ENCODE measurements around the gene FSD1. TPM values are rescaled to one million over a fixed set of nuclear protein-coding genes. Genes with fewer than 3 reads are reported as not detected.
A peak's percentile ranks its signal among the peaks of the same experiment; 100 is the strongest.

FSD1 gene
- total RNA-seq, 4 donors from 2014 or later = 0.67 TPM; not detected in 3

DNA sequence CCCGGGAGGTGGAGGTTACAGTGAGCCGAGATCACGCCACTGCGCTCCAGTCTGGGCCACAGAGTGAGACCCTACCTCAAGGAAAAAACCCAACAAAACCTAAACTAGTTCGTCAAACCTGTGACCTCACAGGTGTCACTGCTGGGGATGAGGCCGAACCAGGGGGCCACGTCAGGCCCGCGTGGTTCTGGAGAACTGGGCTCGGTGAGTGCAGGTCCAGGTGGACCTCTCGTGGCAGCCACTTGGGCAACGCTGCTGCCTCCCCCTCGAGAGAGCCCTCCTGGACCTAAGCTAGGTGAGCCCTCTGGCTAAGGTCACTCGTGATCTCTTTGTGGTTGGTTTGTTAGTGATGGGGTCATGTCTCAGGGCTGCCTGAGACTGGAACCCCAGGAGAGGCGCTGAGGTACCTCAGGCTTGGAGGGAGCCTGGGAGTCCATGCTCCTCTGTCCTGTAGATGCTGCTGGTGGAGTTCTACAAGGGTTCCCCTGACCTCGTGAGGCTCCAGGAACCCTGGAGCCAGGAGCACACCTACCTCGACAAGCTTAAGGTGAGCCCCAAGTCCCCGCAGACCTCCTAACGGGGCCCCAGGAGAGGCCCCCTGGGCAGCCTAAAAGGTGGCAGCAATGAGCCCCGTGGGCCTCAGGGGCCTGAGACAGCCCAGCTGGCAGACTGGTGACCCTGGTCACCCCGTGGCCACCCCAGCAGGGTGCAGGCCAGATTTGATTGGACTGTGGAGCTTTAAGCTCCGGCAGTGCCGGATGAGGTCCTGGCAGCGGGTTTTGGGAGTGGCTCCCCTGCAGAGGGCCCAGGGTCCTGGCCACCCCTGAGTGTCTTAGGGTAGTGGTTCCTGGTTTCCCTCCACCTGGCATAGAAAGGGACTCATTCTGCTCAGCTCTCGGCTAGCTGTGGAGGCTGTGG, 54.6 kb downstream of the FSD1 start:
- H3K36me3 ChIP-seq = peaks cover 0 to 91% of the 10 kb centered on the region in 2 donors
- no peak overlapping the region for H3K4me3 ChIP-seq
- WGBS, 2 donors (ENCODE audit: low coverage in 1 of 2) = 80 to 88% methylated on average over 1 to 3 of the region's 25 CpGs
- TF ChIP-seq POLR2AphosphoS5 (IDR thresholded peaks at IDR 0.05) = no peak
- peaks cover 0 to 28% (median 0%) of the 10 kb centered on the region in 3 donors for H3K4me1 ChIP-seq
- H3K27me3 ChIP-seq = no peaks in the 10 kb centered on the region
- peak overlapping the region in 2 of 4 donors; percentile 57 to 62 for H3K27ac ChIP-seq
- no peak for ATAC-seq
- no peaks in the 10 kb centered on the region for H3K9me3 ChIP-seq

DNA sequence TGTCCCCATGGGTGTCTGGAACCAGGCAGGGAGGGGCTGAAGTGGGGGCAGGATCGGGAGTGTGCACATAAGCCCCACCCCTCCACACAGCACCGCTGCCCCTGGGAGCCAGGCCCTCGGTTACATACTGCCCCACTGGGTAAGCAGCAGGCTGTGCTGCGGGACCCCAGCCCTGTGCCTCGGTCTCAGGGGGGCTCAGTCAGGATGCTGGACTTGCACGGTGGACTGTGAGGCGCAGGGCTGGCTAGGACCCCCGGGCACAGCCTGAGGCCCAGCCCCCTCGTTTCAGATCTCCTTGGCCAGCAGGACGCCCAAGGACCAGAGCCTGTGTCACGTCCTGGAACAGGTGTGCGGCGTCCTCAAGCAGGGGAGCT, 55.2 kb downstream of the FSD1 start:
- Histone ChIP-seq H3K4me1 (peaks cover 0 to 28% (median 0%) of the 10 kb centered on the region in 3 donors), H3K9me3 (no peaks in the 10 kb centered on the region), H3K36me3 (peaks cover 0 to 91% of the 10 kb centered on the region in 2 donors), H3K4me3 (no peak overlapping the region), H3K27ac (peak overlapping the region in 3 of 4 donors; percentile 10 to 62 (median 57)), H3K27me3 (no peaks in the 10 kb centered on the region)
- peak; percentile 23 for ATAC-seq
- no CpG with 5 or more reads among the region's 13 CpGs for WGBS, 2 donors (ENCODE audit: low coverage in 1 of 2)
- TF ChIP-seq EP300 (IDR thresholded peaks at IDR 0.05) = no peak
- TF ChIP-seq POLR2A (IDR thresholded peaks at IDR 0.05) = no peak
- no peak for TF ChIP-seq POLR2AphosphoS5 (IDR thresholded peaks at IDR 0.05)
- TF ChIP-seq, protein P1, sequence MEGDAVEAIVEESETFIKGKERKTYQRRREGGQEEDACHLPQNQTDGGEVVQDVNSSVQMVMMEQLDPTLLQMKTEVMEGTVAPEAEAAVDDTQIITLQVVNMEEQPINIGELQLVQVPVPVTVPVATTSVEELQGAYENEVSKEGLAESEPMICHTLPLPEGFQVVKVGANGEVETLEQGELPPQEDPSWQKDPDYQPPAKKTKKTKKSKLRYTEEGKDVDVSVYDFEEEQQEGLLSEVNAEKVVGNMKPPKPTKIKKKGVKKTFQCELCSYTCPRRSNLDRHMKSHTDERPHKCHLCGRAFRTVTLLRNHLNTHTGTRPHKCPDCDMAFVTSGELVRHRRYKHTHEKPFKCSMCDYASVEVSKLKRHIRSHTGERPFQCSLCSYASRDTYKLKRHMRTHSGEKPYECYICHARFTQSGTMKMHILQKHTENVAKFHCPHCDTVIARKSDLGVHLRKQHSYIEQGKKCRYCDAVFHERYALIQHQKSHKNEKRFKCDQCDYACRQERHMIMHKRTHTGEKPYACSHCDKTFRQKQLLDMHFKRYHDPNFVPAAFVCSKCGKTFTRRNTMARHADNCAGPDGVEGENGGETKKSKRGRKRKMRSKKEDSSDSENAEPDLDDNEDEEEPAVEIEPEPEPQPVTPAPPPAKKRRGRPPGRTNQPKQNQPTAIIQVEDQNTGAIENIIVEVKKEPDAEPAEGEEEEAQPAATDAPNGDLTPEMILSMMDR (IDR thresholded peaks at IDR 0.05) = no peak

DNA sequence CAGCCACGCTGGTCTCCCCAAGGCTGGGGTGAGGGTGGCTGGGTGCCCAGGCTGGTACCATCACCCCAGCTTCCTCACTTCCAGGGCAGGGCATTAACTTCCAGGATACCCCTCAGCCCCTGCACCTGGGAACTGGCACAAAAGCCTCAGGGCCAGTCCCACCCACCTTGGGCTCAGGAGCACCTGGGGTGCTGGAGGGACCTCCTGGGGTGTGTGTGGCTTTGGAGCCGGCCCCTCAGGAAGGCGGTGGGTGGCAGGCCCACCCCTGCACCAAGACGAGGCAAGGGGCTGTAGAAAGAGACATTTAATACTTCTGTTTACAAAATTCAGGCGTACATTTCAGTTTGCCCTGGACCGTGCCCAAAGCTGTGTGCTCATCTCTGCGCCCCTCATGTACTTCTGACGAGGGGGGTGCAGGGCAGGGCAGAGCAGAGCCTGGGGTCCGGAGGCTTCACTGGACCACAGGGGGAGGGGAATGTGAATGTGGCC, 55.7 kb downstream of the FSD1 start:
- no CpG with 5 or more reads among the region's 9 CpGs for WGBS, 2 donors (ENCODE audit: low coverage in 1 of 2)
- no peak for ATAC-seq
- Histone ChIP-seq H3K27ac (peak overlapping the region in 3 of 4 donors; percentile 10 to 62 (median 57)), H3K4me1 (peaks cover 0 to 28% (median 0%) of the 10 kb centered on the region in 3 donors), H3K9me3 (no peaks in the 10 kb centered on the region), H3K36me3 (peaks cover 0 to 91% of the 10 kb centered on the region in 2 donors), H3K4me3 (no peak overlapping the region), H3K27me3 (no peaks in the 10 kb centered on the region)
- no peak for TF ChIP-seq POLR2AphosphoS5 (IDR thresholded peaks at IDR 0.05)
- TF ChIP-seq, protein P1 (IDR thresholded peaks at IDR 0.05) = no peak
- no peak for TF ChIP-seq EP300 (IDR thresholded peaks at IDR 0.05)
- TF ChIP-seq POLR2A (IDR thresholded peaks at IDR 0.05) = no peak

DNA sequence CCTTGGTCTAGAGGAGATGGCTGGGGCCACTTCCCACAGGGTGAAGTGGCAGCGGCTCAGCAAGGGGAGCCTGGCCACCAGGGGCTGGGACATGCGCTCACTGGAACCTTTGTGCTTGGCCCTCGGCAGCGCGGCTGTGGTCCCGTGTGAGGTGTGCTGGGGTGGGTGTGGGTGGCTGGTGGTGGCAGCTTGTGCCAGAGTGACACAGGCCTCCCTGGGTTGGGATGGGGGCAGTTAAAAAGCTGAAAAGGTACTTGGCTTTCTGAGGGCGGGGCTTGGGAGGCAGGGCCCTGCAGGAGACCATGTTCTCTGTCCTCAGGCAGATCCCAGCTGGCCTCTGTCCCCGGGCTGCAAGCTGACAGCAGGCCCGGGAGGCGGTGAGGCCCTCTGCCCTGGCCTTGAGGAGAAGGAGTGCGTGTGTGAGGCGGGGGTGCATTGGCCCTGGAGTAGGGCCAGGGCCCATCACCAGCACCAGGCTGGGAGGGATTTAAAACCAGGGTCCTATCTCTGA, 56.3 kb downstream of the FSD1 start:
- ATAC-seq = peak; percentile 26
- no peaks in the 10 kb centered on the region for H3K9me3 ChIP-seq
- H3K27me3 ChIP-seq = no peaks in the 10 kb centered on the region
- H3K36me3 ChIP-seq = peaks cover 0 to 93% of the 10 kb centered on the region in 2 donors
- no peak overlapping the region for H3K4me3 ChIP-seq
- H3K27ac ChIP-seq = peak overlapping the region in 3 of 4 donors; percentile 10 to 62 (median 57)
- TF ChIP-seq, protein P1 (IDR thresholded peaks at IDR 0.05) = no peak
- WGBS, 2 donors (ENCODE audit: low coverage in 1 of 2) = no CpG with 5 or more reads among the region's 12 CpGs
- H3K4me1 ChIP-seq = peaks cover 0 to 28% (median 0%) of the 10 kb centered on the region in 3 donors

DNA sequence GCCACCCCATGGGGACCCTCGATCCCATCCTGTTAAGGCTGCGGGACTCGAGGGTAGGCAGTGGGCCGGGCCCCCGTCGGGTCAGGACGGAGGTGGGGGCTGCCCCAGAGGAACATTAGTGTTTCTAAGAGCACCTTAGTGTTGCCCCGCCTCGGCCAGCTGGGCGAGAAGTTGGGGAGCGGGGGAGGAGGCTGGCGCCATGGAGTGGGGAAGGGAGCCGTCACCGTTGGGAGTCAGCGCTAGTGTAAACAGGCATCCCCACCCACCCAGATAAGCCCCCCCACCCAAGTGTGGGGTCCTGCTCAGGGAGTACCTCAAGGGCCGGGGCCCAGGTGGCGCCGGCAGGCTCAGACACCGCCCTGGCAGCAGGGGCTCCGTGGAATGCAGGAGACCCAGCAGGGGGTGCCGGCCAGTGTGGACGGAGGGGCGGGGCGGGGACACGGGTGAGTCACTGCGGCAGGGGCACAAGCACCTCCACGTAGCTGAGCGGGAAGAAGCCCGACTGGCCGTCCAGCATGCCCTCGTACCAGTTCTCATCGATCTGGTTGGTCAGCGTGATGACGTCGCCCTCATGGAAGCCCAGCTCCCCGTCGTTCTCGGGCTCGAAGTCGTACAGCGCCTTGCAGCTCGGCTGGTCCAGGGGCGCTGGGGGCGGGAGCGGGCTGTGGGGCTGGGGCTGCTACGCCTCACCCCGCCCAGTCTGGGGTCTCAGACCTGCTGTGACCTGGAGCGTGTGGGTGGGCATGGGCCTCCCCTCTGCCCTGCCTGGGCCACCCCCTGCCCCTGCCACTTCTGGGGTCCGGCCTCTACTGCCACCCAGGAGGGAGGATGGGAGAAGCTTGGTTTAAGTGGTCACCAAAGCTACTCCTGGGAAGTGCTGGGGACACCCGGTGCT, 57.0 kb downstream of the FSD1 start:
- ATAC-seq = no peak
- H3K36me3 ChIP-seq = peaks cover 0 to 93% of the 10 kb centered on the region in 2 donors
- WGBS, 2 donors (ENCODE audit: low coverage in 1 of 2) = 65 to 72% methylated on average over 4 to 5 of the region's 50 CpGs

More for the DNA sequence above, 57.0 kb downstream of the FSD1 start:
- Histone ChIP-seq H3K9me3 (no peaks in the 10 kb centered on the region), H3K4me3 (no peak overlapping the region), H3K4me1 (peaks cover 0 to 28% (median 0%) of the 10 kb centered on the region in 3 donors), H3K27ac (peak overlapping the region in 3 of 4 donors; percentile 10 to 62 (median 57)), H3K27me3 (no peaks in the 10 kb centered on the region)
- TF ChIP-seq POLR2AphosphoS5 (IDR thresholded peaks at IDR 0.05) (no peak), POLR2A (IDR thresholded peaks at IDR 0.05) (no peak), EP300 (IDR thresholded peaks at IDR 0.05) (no peak)
- TF ChIP-seq, protein P1 (IDR thresholded peaks at IDR 0.05) = no peak
